ENCODE data around the gene KCNQ1.

DNA sequence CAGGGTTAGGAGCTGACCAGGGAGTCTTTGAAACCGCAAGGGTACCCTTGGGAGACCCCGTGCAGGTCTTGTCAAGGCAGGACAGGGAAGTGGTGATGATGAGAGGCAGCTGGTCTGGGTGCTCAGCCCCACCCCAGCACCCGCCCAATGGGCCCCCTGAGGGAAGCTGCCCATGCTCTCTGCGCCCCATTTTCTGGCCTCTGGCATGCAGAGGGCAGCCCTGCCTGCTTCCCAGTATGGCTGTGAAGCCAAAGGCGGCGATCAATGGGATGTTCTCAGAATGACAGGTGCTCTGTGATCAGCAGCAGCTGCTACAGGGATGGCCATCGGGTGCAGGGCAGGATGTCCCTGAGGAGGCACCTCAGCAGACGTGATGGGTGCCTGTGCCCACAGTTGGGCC lies 386.1 kb downstream of the KCNQ1 start:
- TF ChIP-seq, protein P1, sequence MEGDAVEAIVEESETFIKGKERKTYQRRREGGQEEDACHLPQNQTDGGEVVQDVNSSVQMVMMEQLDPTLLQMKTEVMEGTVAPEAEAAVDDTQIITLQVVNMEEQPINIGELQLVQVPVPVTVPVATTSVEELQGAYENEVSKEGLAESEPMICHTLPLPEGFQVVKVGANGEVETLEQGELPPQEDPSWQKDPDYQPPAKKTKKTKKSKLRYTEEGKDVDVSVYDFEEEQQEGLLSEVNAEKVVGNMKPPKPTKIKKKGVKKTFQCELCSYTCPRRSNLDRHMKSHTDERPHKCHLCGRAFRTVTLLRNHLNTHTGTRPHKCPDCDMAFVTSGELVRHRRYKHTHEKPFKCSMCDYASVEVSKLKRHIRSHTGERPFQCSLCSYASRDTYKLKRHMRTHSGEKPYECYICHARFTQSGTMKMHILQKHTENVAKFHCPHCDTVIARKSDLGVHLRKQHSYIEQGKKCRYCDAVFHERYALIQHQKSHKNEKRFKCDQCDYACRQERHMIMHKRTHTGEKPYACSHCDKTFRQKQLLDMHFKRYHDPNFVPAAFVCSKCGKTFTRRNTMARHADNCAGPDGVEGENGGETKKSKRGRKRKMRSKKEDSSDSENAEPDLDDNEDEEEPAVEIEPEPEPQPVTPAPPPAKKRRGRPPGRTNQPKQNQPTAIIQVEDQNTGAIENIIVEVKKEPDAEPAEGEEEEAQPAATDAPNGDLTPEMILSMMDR (IDR thresholded peaks at IDR 0.05 in 2 of 3, conservative IDR thresholded peaks at IDR 0.05 in 1 of 3; ENCODE audit: borderline replicate concordance in 1 of 3, insufficient read depth in 1 of 3, low read depth in 2 of 3, low read length in 2 of 3) = no peak
- TF ChIP-seq TCF7L2 (IDR thresholded peaks at IDR 0.05; ENCODE audit: borderline replicate concordance, extremely low read depth, insufficient read depth, insufficient read length) (no peak), JUND (IDR thresholded peaks at IDR 0.05) (no peak)
